Neural cell (in vitro differentiated cells): ENCODE measurements around the gene TYR. TPM values are rescaled to one million over a fixed set of nuclear protein-coding genes. Genes with fewer than 3 reads are reported as not detected.
"Not testable (repeated sequence)": the region's sequence is repeated elsewhere in the genome, so short reads cannot be mapped to it uniquely, and the experiment has no call there.

Experiments used
- H2AFZ ChIP-seq: fragments of 200-600, 300-800 bp; sonication (generic), shearing (Covaris generic); 2 replicates; pipeline ENCODE4 v1.6.0; 2014; ENCODE audit warnings: low read depth, mild to moderate bottlenecking, antibody characterized with exemption, low read length, moderate library complexity
- H3F3A ChIP-seq: fragments of 200-600 bp; shearing (Covaris generic); 2 replicates; pipeline ENCODE4 v1.6.1; 2016; ENCODE audit warnings: mild to moderate bottlenecking, moderate library complexity, mixed read lengths, antibody characterized with exemption, low read length; ENCODE audit not compliant: insufficient read depth, poor library complexity, severe bottlenecking
- H3K27ac ChIP-seq: fragments of 200-600, 300-800 bp; sonication (generic), shearing (Covaris generic); 2 replicates; pipeline ENCODE4 v1.5.1; 2014; ENCODE audit warnings: mild to moderate bottlenecking, low read length, moderate library complexity
- H3K27me3 ChIP-seq: fragments of 300-800, 200-600 bp; sonication (generic), shearing (Covaris generic); 2 replicates; pipeline ENCODE4 v1.6.0; 2014; ENCODE audit warnings: mild to moderate bottlenecking, low read depth, low read length, moderate library complexity; ENCODE audit not compliant: insufficient read depth
- H3K36me3 ChIP-seq: fragments of 300-800, 200-600 bp; sonication (generic), shearing (Covaris generic); 2 replicates; pipeline ENCODE4 v1.5.1; 2014; ENCODE audit warnings: mild to moderate bottlenecking, antibody characterized with exemption, low read length, moderate library complexity; ENCODE audit not compliant: insufficient read depth
- H3K4me2 ChIP-seq: fragments of 300-800, 200-600 bp; sonication (generic), shearing (Covaris generic); 2 replicates; pipeline ENCODE4 v1.6.0; 2014; ENCODE audit warnings: mild to moderate bottlenecking, low read length
- H3K4me3 ChIP-seq: fragments of 300-800, 200-600 bp; sonication (generic), shearing (Covaris generic); 2 replicates; pipeline ENCODE4 v1.5.1; 2014; ENCODE audit warnings: mild to moderate bottlenecking, low read length, moderate library complexity
- H3K79me2 ChIP-seq: fragments of 200-600 bp; shearing (Covaris generic); replicated peaks from 2 replicates; pipeline ENCODE4 v1.6.0; 2014; ENCODE audit warnings: mild to moderate bottlenecking, low read length, moderate library complexity; ENCODE audit not compliant: insufficient read depth
- H3K9ac ChIP-seq: fragments of 300-800, 200-600 bp; sonication (generic), shearing (Covaris generic); 2 replicates; pipeline ENCODE4 v1.6.1; 2016; ENCODE audit warnings: mild to moderate bottlenecking, low read length, mixed read lengths
- H3K9me2 ChIP-seq: fragments of 200-600 bp; shearing (Covaris generic); 2 replicates; pipeline ENCODE4 v1.6.1; 2016; ENCODE audit warnings: mild to moderate bottlenecking, low read length, mixed read lengths; ENCODE audit not compliant: insufficient read depth
- H3K9me3 ChIP-seq: fragments of 200-600, 300-800 bp; sonication (generic), shearing (Covaris generic); 2 replicates; pipeline ENCODE4 v1.6.1; 2016; ENCODE audit warnings: mild to moderate bottlenecking, mixed run types, low read length, moderate library complexity, mixed read lengths
- H4K20me1 ChIP-seq: fragments of 200-600 bp; shearing (Covaris generic); 2 replicates; pipeline ENCODE4 v1.6.1; 2016; ENCODE audit warnings: mild to moderate bottlenecking, mixed run types; ENCODE audit not compliant: insufficient read depth
- EP300 ChIP-seq: fragments of 450-650 bp; conservative IDR thresholded peaks from 2 replicates; pipeline ENCODE4 v1.6.1; 2014; ENCODE audit warnings: antibody characterized with exemption, mild to moderate bottlenecking, moderate library complexity; ENCODE audit not compliant: poor library complexity, severe bottlenecking
- POLR2AphosphoS5 ChIP-seq: IDR thresholded peaks from 2 replicates; pipeline ENCODE4 v1.6.1; 2012
- REST ChIP-seq: IDR thresholded peaks from 2 replicates; pipeline ENCODE4 v1.6.1; 2012; ENCODE audit warnings: borderline replicate concordance
- polyA plus RNA-seq: library from polyadenylated mRNA; depleted of rRNA; stranded (reverse); fragments of >200 nt; gene quantifications from 2 replicates; pipeline ENCODE4 v1.2.3, GENCODE V29; 2014

The TYR gene
- polyA plus RNA-seq, 1 donor from 2014 or later: not detected

GRCh38 chr11:89295023-89295422 lies 117.3 kb downstream of the TYR start:
- not testable (repeated sequence) for H3K36me3 ChIP-seq, H3K27ac ChIP-seq, H3F3A ChIP-seq, H3K79me2 ChIP-seq, H3K4me3 ChIP-seq, H3K4me2 ChIP-seq, H2AFZ ChIP-seq, H4K20me1 ChIP-seq, H3K9ac ChIP-seq, H3K9me3 ChIP-seq, H3K9me2 ChIP-seq, H3K27me3 ChIP-seq

GRCh38 chr11:89303029-89303428 lies 125.4 kb downstream of the TYR start:
- H3F3A ChIP-seq, H4K20me1 ChIP-seq, H3K79me2 ChIP-seq, H3K36me3 ChIP-seq, H3K27me3 ChIP-seq, H2AFZ ChIP-seq, H3K27ac ChIP-seq, H3K4me3 ChIP-seq, H3K9me2 ChIP-seq, H3K9me3 ChIP-seq, H3K4me2 ChIP-seq, H3K9ac ChIP-seq: not testable (repeated sequence)

GRCh38 chr11:89308272-89308671 lies 130.6 kb downstream of the TYR start:
- not testable (repeated sequence) for H3F3A ChIP-seq, H3K9me3 ChIP-seq, H3K79me2 ChIP-seq, H3K27ac ChIP-seq, H3K36me3 ChIP-seq, H3K27me3 ChIP-seq, H4K20me1 ChIP-seq, H3K9me2 ChIP-seq, H2AFZ ChIP-seq, H3K4me2 ChIP-seq, H3K4me3 ChIP-seq, H3K9ac ChIP-seq

- not testable (repeated sequence) for H3F3A ChIP-seq, H4K20me1 ChIP-seq, H3K27ac ChIP-seq, H3K79me2 ChIP-seq, H2AFZ ChIP-seq, H3K9ac ChIP-seq, H3K9me2 ChIP-seq, H3K4me2 ChIP-seq, H3K4me3 ChIP-seq, H3K36me3 ChIP-seq, H3K27me3 ChIP-seq, H3K9me3 ChIP-seq
These were observed 131.8 kb downstream of the TYR start for GRCh38 chr11:89309321-89309985.

GRCh38 chr11:89310607-89311006 lies 132.9 kb downstream of the TYR start:
- not testable (repeated sequence) for H3K36me3 ChIP-seq, H3K9me2 ChIP-seq, H4K20me1 ChIP-seq, H2AFZ ChIP-seq, H3F3A ChIP-seq, H3K4me2 ChIP-seq, H3K9ac ChIP-seq, H3K27me3 ChIP-seq, H3K9me3 ChIP-seq, H3K79me2 ChIP-seq
- Histone ChIP-seq H3K4me3 (peak overlapping the region; percentile 21), H3K27ac (peak overlapping the region; percentile 50)
- TF ChIP-seq EP300 (peak; percentile 86), REST (peak; percentile 41), POLR2AphosphoS5 (peak; percentile 57)
